Measurements from ENCODE around the gene C11orf97. TPM values are rescaled to one million over a fixed set of nuclear protein-coding genes. Genes with fewer than 3 reads are reported as not detected.

The C11orf97 gene
- total and polyA plus RNA-seq, 2 of the 8 experiments (the other 6 are each of a cell fraction or from before 2014, with no cell fraction given) = not detected

GRCh38 chr11:94549146-94549545 is 36.9 kb downstream of the C11orf97 start:
- Histone ChIP-seq H2AFZ (ENCODE audit: low read length) (no peak overlapping the region), H3K79me2 (ENCODE audit: control insufficient read depth in 1 of 2, insufficient read depth in 2 of 2, low read length in 2 of 2) (no peaks in the 10 kb centered on the region), H3K23me2 (ENCODE audit: low read depth, low read length) (peaks cover 15% of the 10 kb centered on the region), H4K91ac (replicated peaks; ENCODE audit: insufficient read length, low read length) (no peak overlapping the region), H3K4me2 (ENCODE audit: insufficient read depth in 1 of 2, low read depth in 2 of 2, low read length in 2 of 2) (no peak overlapping the region), H4K20me1 (replicated peaks in 1 of 2; ENCODE audit: control insufficient read depth in 1 of 2, insufficient read depth in 2 of 2, low read length in 2 of 2) (peaks cover 0 to 3% of the 10 kb centered on the region in 2 experiments), H3K27ac (ENCODE audit: low read depth, low read length) (no peak overlapping the region), H2AK5ac (ENCODE audit: low read depth, low read length) (no peak overlapping the region), H3K9ac (replicated peaks in 1 of 4; ENCODE audit: extremely low read depth in 1 of 4, low read depth in 3 of 4, low read length in 3 of 4) (no peak overlapping the region), H3K56ac (replicated peaks; ENCODE audit: insufficient read length, low read depth, low read length) (no peak overlapping the region), H4K8ac (ENCODE audit: extremely low read depth, insufficient read depth, low read length) (no peak overlapping the region), H3K4me1 (replicated peaks in 1 of 4; ENCODE audit: control insufficient read depth in 3 of 4, insufficient read depth in 4 of 4, low read length in 3 of 4) (peaks cover 2 to 8% (median 6%) of the 10 kb centered on the region in 4 experiments; a peak in 6 of 7 replicates), H3K4me3 (ENCODE audit: extremely low read depth in 1 of 4, insufficient read depth in 2 of 4, low read depth in 3 of 4, low read length in 4 of 4) (no peak overlapping the region), H3K79me1 (ENCODE audit: low read depth, low read length) (0 out of 2 replicates have a peak, but pooled peaks cover 2% of the 10 kb centered on the region), H2BK20ac (ENCODE audit: low read length) (no peak overlapping the region), H2BK5ac (ENCODE audit: low read depth, low read length) (no peak overlapping the region), H2BK120ac (replicated peaks; ENCODE audit: low read depth, low read length) (no peak overlapping the region), H2BK15ac (ENCODE audit: low read length) (no peak overlapping the region), H3K14ac (ENCODE audit: insufficient read length) (no peak overlapping the region), H3K23ac (ENCODE audit: insufficient read length) (no peak overlapping the region), H2BK12ac (ENCODE audit: low read depth, low read length) (no peak overlapping the region), H3K27me3 (replicated peaks in 1 of 4; ENCODE audit: control insufficient read depth in 3 of 4, extremely low read depth in 1 of 4, insufficient read depth in 3 of 4, low read length in 3 of 4) (peaks cover 6 to 20% (median 17%) of the 10 kb centered on the region in 4 experiments; a peak in 6 of 7 replicates), H3K18ac (ENCODE audit: extremely low read depth, low read length) (no peak overlapping the region), H4K5ac (ENCODE audit: insufficient read length, low read depth, low read length) (no peak overlapping the region), H3K36me3 (ENCODE audit: control insufficient read depth in 2 of 4, insufficient read depth in 4 of 4, low read length in 3 of 4) (no peaks in the 10 kb centered on the region), H3K4ac (replicated peaks; ENCODE audit: insufficient read length, low read depth, low read length) (no peak overlapping the region), H3K9me3 (ENCODE audit: insufficient read depth in 2 of 2, low read depth in 1 of 2, low read length in 1 of 2) (no peaks in the 10 kb centered on the region)
- no peak for TF ChIP-seq TAF1 (IDR thresholded peaks at IDR 0.05; ENCODE audit: low read depth, low read length)
- no peak for TF ChIP-seq RFX5 (IDR thresholded peaks at IDR 0.05; ENCODE audit: borderline replicate concordance, low read depth, low read length)
- TF ChIP-seq HDAC2 (IDR thresholded peaks at IDR 0.05; ENCODE audit: borderline replicate concordance in 1 of 2, low read depth in 2 of 2, low read length in 2 of 2) = no peak
- TF ChIP-seq RXRA (IDR thresholded peaks at IDR 0.05; ENCODE audit: insufficient read depth, low read depth, low read length) = no peak
- TF ChIP-seq TAF7 (optimal IDR thresholded peaks at IDR 0.05; ENCODE audit: borderline replicate concordance, low read depth, low read length) = no peak
- no peak for TF ChIP-seq BACH1 (IDR thresholded peaks at IDR 0.05; ENCODE audit: low read length)
- TF ChIP-seq SUZ12 (IDR thresholded peaks at IDR 0.05; ENCODE audit: low read length) = no peak
- TF ChIP-seq SP2 (IDR thresholded peaks at IDR 0.05; ENCODE audit: low read length) = no peak
- no peak for TF ChIP-seq ATF2 (IDR thresholded peaks at IDR 0.05; ENCODE audit: low read length)
- TF ChIP-seq POU5F1 (IDR thresholded peaks at IDR 0.05; ENCODE audit: low read depth, low read length) = no peak
- no peak for TF ChIP-seq TEAD4 (IDR thresholded peaks at IDR 0.05; ENCODE audit: low read depth, low read length)
- no peak for TF ChIP-seq BCL11A (IDR thresholded peaks at IDR 0.05; ENCODE audit: low read depth in 2 of 2, low read length in 2 of 2)
- no peak for TF ChIP-seq JUND (IDR thresholded peaks at IDR 0.05; ENCODE audit: low read length)
- WGBS, 2 experiments (ENCODE audit: extremely low coverage in 1 of 2, insufficient coverage in 1 of 2, insufficient read length in 1 of 2, insufficient replicate concordance in 2 of 2, low coverage in 1 of 2, low lambda C conversion rate in 2 of 2, missing lambda C conversion rate in 1 of 2) = 87% methylated on average over 5 of the region's 5 CpGs; no CpG with 5 or more reads in 1 of the 2 experiments
- DNase-seq (ENCODE audit: low read depth in 1 of 2, low spot score in 2 of 2) (no peak), FAIRE-seq (no peak)
- POLR2A ChIA-PET (ENCODE audit: partially characterized antibody) = no interaction called here
- CTCF ChIA-PET (ENCODE audit: partially characterized antibody) = interaction anchor here (2.4 kb wide), 1 partner anchor 29 kb away, joined by 8 read pairs; no protein-coding TSS in a partner anchor

All from H1 (cell line).